ENCODE results near the gene SLC25A10. TPM values are rescaled to one million over a fixed set of nuclear protein-coding genes. Genes with fewer than 3 reads are reported as not detected.

The SLC25A10 gene
- total and polyA plus RNA-seq, 2 of the 8 experiments (the other 6 are each of a cell fraction or from before 2014, with no cell fraction given): 22.2 to 43.0 TPM

DNA sequence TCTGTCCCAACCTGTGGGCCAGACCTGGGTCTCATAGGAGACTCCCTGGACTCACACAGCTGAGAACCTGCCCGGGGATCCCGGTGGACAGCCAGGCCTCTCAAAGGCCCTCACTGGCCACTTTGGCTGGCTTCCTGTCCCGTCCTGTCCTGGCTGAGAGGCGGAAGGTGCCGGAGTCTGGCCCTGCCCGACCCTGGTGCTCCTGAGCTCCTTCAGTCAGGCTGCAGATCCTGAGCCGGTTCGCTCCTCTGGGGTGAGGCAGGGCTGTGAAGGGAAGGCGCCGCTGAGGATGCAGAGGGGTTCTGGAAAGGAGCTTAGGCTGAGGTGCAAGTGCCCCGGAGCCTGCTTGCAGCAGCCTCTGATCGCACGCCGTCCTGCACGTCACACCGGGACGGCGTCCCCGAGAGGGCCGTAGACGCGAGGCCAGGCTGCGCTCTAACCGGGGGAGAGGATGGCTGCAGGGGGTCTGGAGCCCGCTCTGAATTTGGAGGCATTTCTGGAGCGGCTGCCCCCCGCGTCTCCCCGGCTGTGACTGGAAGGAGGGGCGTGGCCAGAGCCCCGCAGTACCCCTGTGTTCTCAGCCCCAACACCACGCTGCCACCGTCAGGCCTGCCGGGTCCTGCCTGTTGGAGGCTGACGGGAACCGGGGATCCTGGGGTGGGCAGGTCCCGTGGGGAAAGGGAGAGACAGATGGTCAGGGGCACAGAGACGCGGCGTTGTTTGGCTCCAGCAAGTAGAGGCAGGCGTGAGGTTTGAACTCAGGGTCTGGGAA lies 24.1 kb upstream of the SLC25A10 start (continued):
- TF ChIP-seq SP2 (IDR thresholded peaks at IDR 0.05; ENCODE audit: low read length) (no peak), BRCA1 (IDR thresholded peaks at IDR 0.05; ENCODE audit: low read depth, low read length) (no peak), ASH2L (IDR thresholded peaks at IDR 0.05; ENCODE audit: low read length) (no peak), CTBP2 (IDR thresholded peaks at IDR 0.05; ENCODE audit: borderline replicate concordance, insufficient read depth, insufficient read length, low read length) (no peak), NRF1 (IDR thresholded peaks at IDR 0.05; ENCODE audit: low read depth, low read length) (no peak)
- TF ChIP-seq, protein P1, sequence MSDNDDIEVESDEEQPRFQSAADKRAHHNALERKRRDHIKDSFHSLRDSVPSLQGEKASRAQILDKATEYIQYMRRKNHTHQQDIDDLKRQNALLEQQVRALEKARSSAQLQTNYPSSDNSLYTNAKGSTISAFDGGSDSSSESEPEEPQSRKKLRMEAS (IDR thresholded peaks at IDR 0.05): no peak

Measured in H1 (cell line).